Aorta (tissue), 5 donors: ENCODE results near the gene AMIGO2. TPM values are rescaled to one million over a fixed set of nuclear protein-coding genes. Genes with fewer than 3 reads are reported as not detected.

Experiments
- ATAC-seq: fragments of 200-7000 bp; cut with Tn5 transposase; one replicate; pipeline ENCODE4 v1.9.1; 2022; ENCODE audit warnings: moderate library complexity; ENCODE audit not compliant: low FRiP score
- DNase-seq, 2 donors: peaks; one replicate each; pipeline ENCODE4 v3.0.0-alpha.2; 2020
- H3K27ac ChIP-seq, 2 donors: one replicate each; pipeline ENCODE4 v1.5.1; 2013; ENCODE audit warnings: low read length in 2 of 2, mild to moderate bottlenecking in 2 of 2, moderate library complexity in 2 of 2, control low read depth in 1 of 2, inconsistent platforms in 1 of 2, low read depth in 1 of 2
- H3K27me3 ChIP-seq, 2 donors: one replicate each; pipeline ENCODE4 v1.6.1; 2013; ENCODE audit warnings: control low read depth in 1 of 2, low read length in 1 of 2, mild to moderate bottlenecking in 1 of 2, moderate library complexity in 1 of 2; ENCODE audit not compliant: insufficient read depth in 2 of 2, control insufficient read depth in 1 of 2
- H3K36me3 ChIP-seq, 2 donors: one replicate each; pipeline ENCODE4 v1.6.1; 2013; ENCODE audit warnings: control low read depth in 1 of 2, low read length in 1 of 2, mild to moderate bottlenecking in 1 of 2; ENCODE audit not compliant: insufficient read depth in 2 of 2, control insufficient read depth in 1 of 2
- H3K4me1 ChIP-seq, 2 donors: one replicate each; pipeline ENCODE4 v1.6.1; 2013; ENCODE audit warnings: low read length in 2 of 2, control low read depth in 1 of 2, mild to moderate bottlenecking in 1 of 2, moderate library complexity in 1 of 2; ENCODE audit not compliant: insufficient read depth in 2 of 2, control insufficient read depth in 1 of 2
- H3K4me3 ChIP-seq, 2 donors: one replicate each; pipeline ENCODE4 v1.5.1; 2013; ENCODE audit warnings: low read length in 2 of 2, control low read depth in 1 of 2, mild to moderate bottlenecking in 1 of 2
- H3K9me3 ChIP-seq: one replicate; pipeline ENCODE4 v1.6.1; 2013; ENCODE audit warnings: mild to moderate bottlenecking, low read length; ENCODE audit not compliant: control insufficient read depth
- WGBS, 2 donors: extraction: QIAGEN DNeasy Blood & Tissue Kit; methylation state at CpG; one replicate each; pipeline ENCODE4 v1.1.7; 2013; 5-methylcytosine and 5-hydroxymethylcytosine counted together
- intact Hi-C, 2 donors: fragments of 100-400 bp; cut with DNase I; formaldehyde crosslinking; loops; one replicate each; pipeline versions ENCODE4 v1.14.2 to v1.15.0; 2022
- polyA plus RNA-seq, 2 donors: library from polyadenylated mRNA; stranded (reverse); fragments of 200-250 nt; gene quantifications; one replicate each; pipeline ENCODE4 v1.2.3, GENCODE V29; 2013
- total RNA-seq, 2 donors: library from RNA; stranded (reverse); fragmentation: NEBNext Ultra II Directional; extraction: Animal tissue kit (Norgen Biotek cat#: 25700); gene quantifications; one replicate each; pipeline ENCODE4 v1.2.1, GENCODE V29; 2021
- donor health status: healthy with polysubstance abuse.
- donor health status: Bipolar disorder and iron deficiency.
- donor health status: DM: no; HTN: no; CAD: no.
- donor health status: DM: no; HTN: no; CAD: no.
- donor health status: DM: yes; HTN: yes; CAD: no.

The AMIGO2 gene
- total and polyA plus RNA-seq, 4 donors: 12.0 to 72.1 (median 31.1) TPM

DNA sequence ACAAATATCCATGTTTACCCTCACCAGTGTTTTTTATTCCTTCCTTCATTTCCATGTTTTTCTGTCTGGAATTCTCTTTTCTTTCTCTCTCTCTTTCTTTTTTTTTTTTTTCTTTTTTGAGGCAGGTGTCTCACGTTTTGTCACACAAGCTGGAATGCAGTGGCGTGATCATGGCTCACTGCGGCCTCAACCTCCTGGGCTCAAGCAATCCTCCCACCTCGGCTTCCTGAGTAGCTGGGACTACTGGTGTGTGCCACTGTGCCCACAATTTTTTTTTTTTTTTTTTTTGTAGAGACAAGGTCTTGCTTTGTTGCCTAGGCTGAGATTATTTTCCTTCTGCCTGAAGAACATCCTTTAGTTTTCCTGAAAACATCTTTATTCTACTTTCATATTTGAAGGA lies 15.0 kb upstream of the AMIGO2 start:
- intact Hi-C loops: no loop called here
- Histone ChIP-seq H3K27ac (no peak overlapping the region), H3K4me3 (no peak overlapping the region), H3K9me3 (no peaks in the 10 kb centered on the region), H3K36me3 (no peaks in the 10 kb centered on the region), H3K4me1 (peaks cover 5 to 6% of the 10 kb centered on the region in 2 donors), H3K27me3 (no peaks in the 10 kb centered on the region)
- no peak for ATAC-seq
- WGBS, 2 donors: 96 to 100% methylated on average over 4 of the region's 4 CpGs
- DNase-seq: no peak

DNA sequence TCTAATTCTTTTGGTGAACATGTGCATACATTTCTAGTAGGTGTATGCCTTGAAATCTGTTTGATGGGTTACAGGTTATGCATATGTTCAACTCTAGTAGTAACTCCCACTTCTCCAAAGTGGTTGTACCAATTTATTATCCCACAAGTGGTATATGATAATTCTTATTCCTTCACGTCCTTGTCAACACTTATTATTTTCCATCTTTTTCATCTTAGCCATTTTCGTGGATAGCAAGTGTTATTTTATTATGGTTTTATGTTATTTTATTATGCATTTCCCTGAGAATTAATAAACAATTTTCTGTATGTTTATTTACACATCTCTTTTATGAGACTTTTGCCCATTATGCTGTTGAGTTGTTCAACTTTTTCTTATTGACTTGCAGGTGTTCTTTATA lies 11.2 kb upstream of the AMIGO2 start:
- no peak for ATAC-seq
- intact Hi-C loops: no loop called here
- Histone ChIP-seq H3K4me3 (no peak overlapping the region), H3K27me3 (no peaks in the 10 kb centered on the region), H3K4me1 (peaks cover 0 to 3% of the 10 kb centered on the region in 2 donors), H3K36me3 (no peaks in the 10 kb centered on the region), H3K9me3 (no peaks in the 10 kb centered on the region), H3K27ac (no peak overlapping the region)
- DNase-seq: no peak
- 95 to 96% methylated on average over 2 of the region's 2 CpGs for WGBS, 2 donors

DNA sequence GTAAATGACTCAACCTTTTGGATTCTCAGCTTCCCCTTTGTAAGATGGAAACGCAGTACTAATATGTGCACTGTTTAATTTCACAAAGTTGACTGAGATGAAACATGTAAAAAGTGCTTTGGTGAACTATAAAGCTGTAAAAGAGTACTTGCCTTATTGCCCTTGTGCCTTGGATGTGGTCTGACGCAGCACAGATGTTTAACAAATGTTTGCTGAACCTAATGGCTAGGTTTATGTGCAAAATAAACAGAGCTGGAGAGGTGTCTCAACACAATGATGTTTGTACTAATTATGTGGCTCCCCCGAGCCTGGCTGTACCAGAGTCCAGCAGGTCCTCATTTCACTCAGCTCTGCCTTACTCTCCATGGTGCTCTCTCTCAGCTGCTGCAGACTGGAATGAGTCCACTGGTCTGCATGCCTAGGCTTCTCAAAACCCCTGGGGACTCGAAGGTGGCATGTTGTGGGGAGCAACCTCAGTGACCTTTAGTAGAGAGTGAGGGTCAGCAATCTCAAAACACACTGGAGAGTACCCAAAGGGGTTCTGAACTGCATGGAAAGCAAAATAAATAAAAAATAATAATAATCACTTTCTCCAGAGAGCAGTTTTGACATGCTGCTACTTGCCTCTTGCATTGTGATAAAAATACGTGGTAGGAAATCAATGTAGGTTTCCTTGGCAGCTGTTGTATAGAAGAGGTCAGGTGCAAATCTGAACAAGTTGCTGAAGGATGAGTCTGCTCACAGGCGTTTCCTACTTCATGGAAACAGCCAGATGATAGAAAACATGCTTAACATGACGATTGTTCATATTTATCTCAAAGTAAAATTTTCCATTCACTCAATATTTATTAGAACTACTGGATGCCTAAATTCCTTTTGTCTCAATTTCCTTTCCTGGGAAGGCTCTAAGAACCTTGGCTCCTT lies 8.5 kb upstream of the AMIGO2 start:
- Histone ChIP-seq H3K4me3 (no peak overlapping the region), H3K27ac (peak overlapping the region; percentile 19 to 95), H3K27me3 (no peaks in the 10 kb centered on the region), H3K9me3 (no peaks in the 10 kb centered on the region), H3K4me1 (peaks cover 3 to 4% of the 10 kb centered on the region in 2 donors), H3K36me3 (no peaks in the 10 kb centered on the region)
- no peak for DNase-seq
- peak; percentile 34 for ATAC-seq
- WGBS, 2 donors: 7 to 15% methylated on average over 7 of the region's 7 CpGs
- intact Hi-C loops: loop anchor here in 1 of 2 donors (10.0 kb wide), 2 partner anchors 57 to 417 kb away; no protein-coding TSS in a partner anchor

DNA sequence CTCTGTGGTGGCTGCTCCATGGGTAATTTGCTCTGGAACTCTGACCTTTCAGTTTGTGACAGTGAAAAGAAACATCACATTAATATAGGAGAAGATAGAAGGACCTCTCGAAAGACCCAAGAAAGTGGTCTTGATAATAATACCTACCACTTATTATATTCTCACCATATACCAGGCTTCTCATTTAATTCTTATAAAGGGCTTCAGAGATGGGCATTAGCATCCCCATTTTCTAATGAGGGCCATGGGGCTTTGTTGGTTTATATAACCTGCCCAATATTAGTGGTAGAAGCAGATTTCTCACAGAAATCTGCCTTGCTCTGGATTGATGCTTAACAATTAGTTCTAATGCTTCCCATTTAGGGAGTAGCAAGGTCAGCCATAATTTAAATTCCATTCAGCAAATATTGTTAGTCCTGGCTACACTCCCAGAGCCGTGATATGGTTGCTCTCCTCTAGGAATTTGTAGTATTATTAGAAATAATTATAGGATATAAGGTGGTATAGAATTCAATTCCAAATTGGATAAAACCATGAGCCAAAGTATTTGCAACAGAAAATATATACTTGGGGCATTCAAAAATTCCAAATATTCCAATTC lies 7.4 kb upstream of the AMIGO2 start:
- intact Hi-C loops: loop anchor here (2.0 to 10.0 kb wide), 3 partner anchors 16 to 418 kb away; no protein-coding TSS in a partner anchor
- no peaks in the 10 kb centered on the region for H3K36me3 ChIP-seq
- H3K27me3 ChIP-seq: no peaks in the 10 kb centered on the region
- no peaks in the 10 kb centered on the region for H3K9me3 ChIP-seq
- H3K4me1 ChIP-seq: peaks cover 3 to 4% of the 10 kb centered on the region in 2 donors
- no peak for DNase-seq
- H3K27ac ChIP-seq: peak overlapping the region; percentile 40 to 67
- no peak for ATAC-seq
- 31 to 35% methylated on average over 2 of the region's 2 CpGs for WGBS, 2 donors
- no peak overlapping the region for H3K4me3 ChIP-seq

DNA sequence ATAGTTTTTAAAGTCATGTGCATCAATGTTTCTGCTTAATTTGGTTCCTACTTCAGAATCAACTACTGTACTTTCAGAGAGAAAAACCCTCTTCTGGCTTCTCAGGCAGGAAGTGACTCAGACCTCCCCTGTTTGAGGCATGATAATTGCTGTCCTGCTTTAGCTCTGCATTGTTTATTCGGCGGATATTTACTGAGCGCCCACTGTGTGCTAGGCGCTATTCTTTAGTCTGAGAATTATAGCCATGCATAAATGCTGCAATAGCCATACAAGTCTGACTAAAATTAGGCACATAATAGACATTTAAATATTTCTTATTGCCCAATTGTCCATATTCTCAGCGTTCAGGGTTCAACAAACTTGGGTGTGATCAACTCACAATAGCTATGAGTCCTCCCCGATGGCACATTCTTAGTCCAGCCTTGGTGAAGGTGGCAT lies 6.1 kb upstream of the AMIGO2 start:
- intact Hi-C loops: loop anchor here (2.0 to 10.0 kb wide), 3 partner anchors 17 to 419 kb away; no protein-coding TSS in a partner anchor
- peak overlapping the region in 1 of 2 donors; percentile 59 for H3K27ac ChIP-seq
- peaks cover 3 to 4% of the 10 kb centered on the region in 2 donors for H3K4me1 ChIP-seq
- no peaks in the 10 kb centered on the region for H3K9me3 ChIP-seq
- H3K27me3 ChIP-seq: no peaks in the 10 kb centered on the region
- ATAC-seq (no peak), DNase-seq (no peak)
- no peaks in the 10 kb centered on the region for H3K36me3 ChIP-seq
- WGBS, 2 donors: 77 to 78% methylated on average over 6 of the region's 6 CpGs
- no peak overlapping the region for H3K4me3 ChIP-seq

DNA sequence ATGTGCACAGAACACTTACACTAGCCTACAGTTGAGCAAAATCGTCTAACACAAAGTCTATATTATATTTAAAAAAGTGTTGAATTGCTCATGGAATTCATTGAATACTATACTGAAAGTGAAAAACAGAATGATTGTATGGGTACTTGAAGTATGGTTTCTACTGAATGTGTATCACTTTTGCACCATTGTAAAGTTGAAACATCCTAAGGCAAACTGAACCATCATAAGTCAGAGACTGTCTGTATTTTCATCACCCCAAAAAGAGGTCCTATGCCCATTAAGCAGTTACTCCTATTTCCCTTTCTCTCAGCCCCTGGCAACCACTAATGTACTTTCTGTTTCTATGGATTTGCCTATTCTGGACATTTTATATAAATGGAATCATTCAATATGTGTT lies 4.4 kb upstream of the AMIGO2 start:
- intact Hi-C loops: loop anchor here (5.0 to 10.0 kb wide), 3 partner anchors 47 to 421 kb away; no protein-coding TSS in a partner anchor

DNA sequence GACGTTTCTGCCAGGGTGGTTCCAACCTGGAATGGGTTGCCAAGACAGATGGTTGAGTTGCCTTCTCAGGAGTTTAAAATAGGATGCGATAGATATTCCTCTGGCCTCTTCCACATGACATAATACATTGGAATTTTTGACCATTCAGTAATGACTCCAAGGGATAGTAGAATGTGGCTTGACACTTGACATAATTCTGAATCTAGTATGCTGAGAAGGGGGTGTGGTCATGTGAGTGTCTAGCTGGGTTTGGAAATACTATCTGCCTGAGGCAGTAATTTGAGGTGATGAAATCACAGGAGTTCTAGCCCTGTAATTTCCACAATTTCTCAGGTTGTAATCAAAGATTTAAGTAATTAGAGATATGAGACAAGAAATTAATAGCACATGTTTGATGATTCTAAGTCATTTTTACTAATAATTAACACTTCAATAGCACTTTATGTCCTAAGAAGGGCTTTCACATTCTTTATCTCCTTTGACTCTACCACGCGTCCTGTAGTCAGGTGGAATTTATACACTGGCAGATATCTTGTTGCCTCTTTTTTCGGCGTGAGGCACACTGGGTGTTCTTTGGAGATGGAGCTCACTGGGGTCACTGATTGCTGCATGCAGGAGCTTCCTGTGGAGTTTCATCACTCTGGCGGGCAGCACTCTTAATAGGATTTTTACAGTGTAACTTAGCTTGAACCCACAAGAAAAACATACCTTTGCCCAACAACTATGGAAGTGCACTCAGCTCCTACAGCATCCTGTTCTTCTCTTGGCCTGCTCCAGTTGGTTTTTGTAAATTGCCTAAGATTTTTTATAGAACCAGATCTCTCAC lies 3.2 kb upstream of the AMIGO2 start:
- 82 to 84% methylated on average over 7 of the region's 7 CpGs for WGBS, 2 donors
- Histone ChIP-seq H3K27me3 (no peaks in the 10 kb centered on the region), H3K4me3 (no peak overlapping the region), H3K36me3 (no peaks in the 10 kb centered on the region), H3K4me1 (peaks cover under 1 to 4% of the 10 kb centered on the region in 2 donors), H3K27ac (no peak overlapping the region), H3K9me3 (no peaks in the 10 kb centered on the region)
- DNase-seq: no peak
- intact Hi-C loops: loop anchor here (5.0 to 10.0 kb wide), 3 partner anchors 46 to 422 kb away; no protein-coding TSS in a partner anchor
- ATAC-seq: no peak

More for the DNA sequence above, 4.4 kb upstream of the AMIGO2 start:
- peaks cover 3 to 4% of the 10 kb centered on the region in 2 donors for H3K4me1 ChIP-seq
- no peaks in the 10 kb centered on the region for H3K27me3 ChIP-seq
- no peaks in the 10 kb centered on the region for H3K9me3 ChIP-seq
- H3K27ac ChIP-seq: no peak overlapping the region
- ATAC-seq: no peak
- H3K36me3 ChIP-seq: no peaks in the 10 kb centered on the region
- H3K4me3 ChIP-seq: no peak overlapping the region
- DNase-seq: no peak
- 80 to 83% methylated on average over 1 of the region's 1 CpG for WGBS, 2 donors

- intact Hi-C loops: loop anchor here (5.0 to 10.0 kb wide), 3 partner anchors 45 to 423 kb away; no protein-coding TSS in a partner anchor
- H3K27ac ChIP-seq: no peak overlapping the region
- no peak overlapping the region for H3K4me3 ChIP-seq
- H3K4me1 ChIP-seq: peaks cover 6% of the 10 kb centered on the region in 2 donors
- no peaks in the 10 kb centered on the region for H3K27me3 ChIP-seq
- H3K9me3 ChIP-seq: no peaks in the 10 kb centered on the region
- 91 to 92% methylated on average over 3 of the region's 3 CpGs for WGBS, 2 donors
- peaks cover 0 to 4% of the 10 kb centered on the region in 2 donors for H3K36me3 ChIP-seq
- no peak for ATAC-seq
- DNase-seq: no peak
Observed at GRCh38 chr12:47082283-47082682, 2.5 kb upstream of the AMIGO2 start.
